GM18909 (cell line): ENCODE results near the gene RPL28.
A peak's percentile ranks its signal among the peaks of the same experiment; 100 is the strongest.
"Not testable (repeated sequence)": the region's sequence is repeated elsewhere in the genome, so short reads cannot be mapped to it uniquely, and the experiment has no call there.

Experiments
- ATAC-seq: cut with Tn5 transposase; IDR thresholded peaks from one replicate; pipeline ENCODE4 v1.9.1; 2021; ENCODE audit warnings: mild to moderate bottlenecking; ENCODE audit not compliant: unreplicated experiment, poor library complexity

The RPL28 gene

DNA sequence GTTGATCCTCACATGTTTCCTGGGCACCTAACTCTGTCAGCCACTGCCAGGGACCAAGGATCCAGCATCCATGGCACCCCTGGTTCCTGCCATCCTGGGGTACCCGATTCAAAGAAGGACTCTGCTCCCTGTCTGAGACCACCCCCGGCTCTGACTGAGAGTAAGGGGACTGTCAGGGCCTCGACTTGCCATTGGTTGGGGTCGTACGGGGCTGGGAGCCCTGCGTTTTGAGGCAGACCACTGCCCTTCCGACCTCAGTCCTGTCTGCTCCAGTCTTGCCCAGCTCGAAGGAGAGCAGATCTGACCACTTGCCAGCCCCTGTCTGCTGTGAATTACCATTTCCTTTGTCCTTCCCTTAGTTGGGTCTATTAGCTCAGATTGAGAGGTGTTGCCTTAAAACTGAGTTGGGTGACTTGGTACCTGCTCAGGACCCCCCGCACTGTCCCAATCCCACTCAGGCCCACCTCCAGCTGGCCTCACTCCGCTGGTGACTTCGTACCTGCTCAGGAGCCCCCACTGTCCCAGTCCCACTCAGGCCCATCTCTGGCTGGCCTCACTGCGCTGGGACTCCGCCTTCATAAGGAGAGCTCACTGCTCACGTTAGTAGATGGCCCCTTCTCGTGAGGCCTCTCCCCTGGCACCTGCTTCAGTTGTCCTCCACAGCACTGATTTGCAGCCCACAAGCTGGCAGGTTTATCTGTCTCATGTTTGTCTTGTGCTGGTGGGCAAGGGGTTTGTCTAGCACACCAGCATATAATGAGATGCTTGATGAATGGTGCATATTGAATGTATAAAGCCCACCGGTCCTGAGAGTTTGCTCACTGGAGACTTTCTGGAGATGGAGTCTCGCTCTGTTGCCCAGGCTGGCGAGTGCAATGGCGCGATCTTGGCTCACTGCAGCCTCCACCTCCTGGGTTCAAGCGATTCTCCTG is 3.9 kb downstream of the RPL28 start:
- ATAC-seq, result no peak

DNA sequence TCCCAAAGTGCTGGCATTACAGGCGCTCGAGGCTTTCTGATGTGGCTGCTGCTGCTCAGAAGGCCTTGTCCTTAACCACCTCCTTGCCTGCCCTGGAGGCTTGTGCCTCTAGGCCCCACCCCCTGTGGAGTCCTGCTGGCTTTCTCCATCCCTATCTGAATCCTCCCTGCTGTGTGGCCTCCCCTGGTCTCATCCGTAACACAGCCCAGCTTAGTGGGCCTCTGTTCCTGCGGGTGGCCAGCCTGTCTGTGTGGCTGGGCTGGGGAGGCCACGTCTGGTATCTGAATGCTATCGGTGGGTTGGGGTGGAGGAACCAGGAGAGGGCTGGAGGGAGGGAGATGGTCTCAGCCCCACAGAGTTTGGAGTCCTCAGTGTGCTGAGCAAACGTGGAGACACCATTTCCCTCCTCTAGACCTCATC is 4.7 kb downstream of the RPL28 start:
- ATAC-seq, result no peak

DNA sequence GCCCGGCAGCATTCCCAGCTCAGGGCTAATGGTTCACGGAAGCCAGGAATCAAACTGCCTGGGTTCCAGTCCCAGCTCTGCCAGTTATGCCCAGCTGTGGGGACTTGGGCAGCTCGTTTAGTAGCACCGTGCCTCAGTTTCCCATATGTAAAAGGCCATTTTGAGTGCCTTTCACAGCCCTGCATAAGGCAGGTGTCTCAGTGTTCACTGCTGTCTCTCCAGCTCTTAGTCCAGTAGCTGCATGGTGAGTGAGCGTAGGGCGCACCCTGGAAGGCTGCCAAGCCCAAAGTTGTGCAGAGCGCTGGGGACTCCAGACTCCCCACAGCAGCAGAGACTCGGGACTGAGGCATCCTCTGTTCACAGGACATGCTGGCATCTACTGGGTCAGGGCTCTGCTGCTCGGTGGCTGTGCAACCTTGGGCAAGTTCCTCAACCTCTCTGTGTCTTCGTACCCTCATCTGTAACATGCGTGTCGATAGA is 5.5 kb downstream of the RPL28 start:
- ATAC-seq, result no peak

DNA sequence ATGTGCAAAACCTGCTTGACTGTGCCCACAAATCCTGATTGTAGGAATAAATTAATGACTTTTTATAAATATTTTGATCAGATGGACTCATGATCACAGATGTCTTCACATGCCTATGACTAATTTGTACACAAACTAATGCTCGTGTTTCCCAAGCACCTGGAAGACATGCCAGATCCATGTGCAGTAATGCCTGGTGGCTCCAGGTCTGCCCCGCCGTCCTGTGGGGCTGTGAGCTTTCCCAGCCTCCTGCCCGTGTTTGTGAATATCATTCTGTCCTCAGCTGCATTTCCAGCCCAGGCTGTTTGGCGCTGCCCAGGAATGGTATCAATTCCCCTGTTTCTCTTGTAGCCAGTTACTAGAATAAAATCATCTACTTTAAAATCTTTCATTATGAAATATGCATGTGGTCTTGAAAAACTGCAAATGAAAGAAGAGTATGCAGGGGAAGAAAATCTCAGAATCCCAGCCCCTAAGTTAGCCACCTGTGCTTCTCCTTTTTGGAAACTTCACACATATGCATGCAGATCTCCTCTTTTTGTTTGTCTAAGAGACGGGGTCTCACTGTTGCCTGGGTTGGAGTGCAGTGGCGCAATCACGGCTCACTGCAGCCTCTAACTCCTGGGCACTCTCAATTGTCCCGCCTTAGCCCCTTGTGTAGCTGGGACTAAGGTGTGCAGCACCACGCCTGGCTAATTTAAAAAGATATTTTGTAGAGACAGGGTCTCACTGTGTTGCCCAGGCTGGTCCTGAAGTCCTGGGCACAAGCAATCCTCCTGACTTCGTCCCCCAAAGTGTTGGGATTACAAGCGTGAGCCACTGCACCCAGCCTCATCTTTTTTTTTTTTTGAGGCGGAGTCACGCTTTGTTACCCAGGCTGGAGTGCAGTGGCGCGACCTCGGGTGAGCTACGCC is 6.2 kb downstream of the RPL28 start:
- no peak for ATAC-seq

DNA sequence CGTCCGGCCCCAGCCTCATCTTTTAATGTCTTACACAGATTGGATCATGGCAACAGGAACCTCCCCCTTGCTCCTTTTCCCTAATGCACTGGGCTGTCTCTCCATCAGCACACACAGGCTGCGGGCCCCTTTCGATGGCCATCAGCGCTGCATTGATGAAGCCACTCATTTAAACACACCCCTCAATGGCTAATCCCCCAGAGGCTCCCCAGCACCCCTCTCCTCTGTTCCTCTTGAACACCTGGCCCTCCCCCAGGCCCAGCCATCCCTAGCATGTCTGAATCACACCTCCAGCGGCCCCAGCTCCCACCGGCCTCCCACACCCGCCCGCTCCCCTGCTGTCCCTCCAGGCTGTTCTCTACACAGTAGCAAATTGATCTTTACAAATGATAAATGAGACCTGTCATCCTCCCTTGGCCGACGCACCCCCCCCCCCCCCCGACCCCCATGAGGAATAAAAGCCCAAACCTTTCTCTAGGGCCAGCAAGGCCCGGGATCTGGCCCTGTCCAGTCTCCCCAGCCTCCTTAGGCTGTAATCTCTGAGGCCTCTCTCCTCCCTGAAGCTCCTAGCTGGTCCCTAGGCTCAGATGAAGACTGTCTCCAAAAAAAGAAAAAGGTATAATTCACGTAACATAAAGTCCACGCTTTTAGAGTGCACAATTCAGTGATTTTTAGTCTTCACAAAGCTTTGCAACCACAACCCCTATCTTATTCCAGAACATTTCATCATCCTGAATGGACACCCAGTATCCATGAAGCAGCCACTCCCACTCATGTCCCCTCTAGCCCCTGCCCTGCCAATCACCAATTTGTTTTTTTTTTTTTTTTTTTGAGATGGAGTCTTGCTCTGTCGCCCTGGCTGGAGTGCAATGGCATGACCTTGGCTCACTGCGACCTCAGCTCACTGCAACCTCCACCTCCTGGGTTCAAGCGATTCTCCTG is 7.4 kb downstream of the RPL28 start:
- no peak for ATAC-seq

DNA sequence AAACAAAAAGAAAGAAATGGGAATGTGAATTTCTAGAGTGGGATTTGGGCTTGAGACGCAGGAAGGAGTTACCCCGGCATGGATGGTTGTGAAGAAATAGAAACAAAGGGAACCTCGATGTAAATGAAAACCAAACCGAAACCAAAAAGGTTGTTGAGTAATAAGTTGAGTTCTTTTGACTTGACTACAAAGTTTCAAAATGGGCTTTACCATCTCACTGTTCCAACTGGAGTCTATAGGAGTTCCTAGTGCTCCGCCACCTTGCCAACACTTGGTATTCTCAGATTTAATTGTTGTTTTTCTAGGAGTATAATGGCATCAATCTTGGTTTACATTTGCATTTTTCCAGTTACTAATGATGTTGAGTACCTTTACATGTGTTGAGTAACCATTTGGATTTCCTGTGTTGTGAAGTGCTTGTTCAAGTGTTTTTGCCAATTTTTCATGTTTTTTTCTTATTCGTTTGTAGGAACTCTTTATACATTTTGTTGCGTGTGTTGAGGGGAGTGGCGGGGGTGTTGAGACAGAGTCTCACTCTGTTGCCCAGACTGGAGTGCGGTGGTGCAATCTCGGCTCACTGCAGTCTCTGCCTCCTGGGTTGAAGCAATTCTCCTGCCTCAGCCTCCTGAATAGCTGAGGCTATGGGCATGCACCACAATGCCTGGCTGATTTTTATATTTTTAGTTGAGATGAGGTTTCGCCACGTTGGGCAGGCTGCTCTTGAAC is 12.6 kb downstream of the RPL28 start:
- ATAC-seq, result no peak

DNA sequence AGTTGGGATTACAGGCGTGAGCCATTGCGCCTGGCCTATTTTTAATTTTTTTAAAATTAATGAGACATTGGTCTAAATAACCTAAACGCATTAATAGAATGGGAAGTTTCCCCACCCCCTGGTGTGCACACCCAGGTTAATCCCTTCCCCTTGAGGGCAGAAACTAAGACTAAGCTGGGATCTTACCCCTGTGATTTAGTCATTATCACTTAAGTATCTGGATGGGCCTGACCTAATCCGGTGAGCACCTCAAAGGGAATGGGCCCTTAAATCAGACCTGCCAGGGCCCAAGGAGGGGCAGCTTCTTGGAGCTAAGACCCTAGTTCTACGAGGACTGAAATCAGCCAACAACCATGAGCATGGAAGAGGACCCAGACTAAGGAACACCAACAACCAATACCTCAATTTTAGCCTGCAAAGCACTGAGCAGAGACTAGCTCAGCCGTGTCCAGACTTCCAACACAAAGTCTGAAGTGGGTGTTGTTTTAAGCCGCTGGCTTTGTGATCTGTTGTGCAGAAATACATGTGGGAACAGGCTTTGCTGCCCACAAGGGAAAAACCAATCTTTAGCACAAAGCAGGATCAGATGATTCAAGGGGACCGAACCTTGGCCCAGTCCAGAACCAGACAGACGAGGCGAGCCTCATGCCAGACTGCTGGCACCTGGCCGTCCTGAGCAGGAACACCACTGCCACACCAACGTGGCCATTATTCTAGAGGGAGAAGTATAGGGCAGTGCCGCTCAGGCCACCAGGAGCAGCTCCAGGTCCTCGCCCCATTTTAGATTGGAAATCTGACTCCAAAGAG is 14.8 kb downstream of the RPL28 start:
- no peak for ATAC-seq

DNA sequence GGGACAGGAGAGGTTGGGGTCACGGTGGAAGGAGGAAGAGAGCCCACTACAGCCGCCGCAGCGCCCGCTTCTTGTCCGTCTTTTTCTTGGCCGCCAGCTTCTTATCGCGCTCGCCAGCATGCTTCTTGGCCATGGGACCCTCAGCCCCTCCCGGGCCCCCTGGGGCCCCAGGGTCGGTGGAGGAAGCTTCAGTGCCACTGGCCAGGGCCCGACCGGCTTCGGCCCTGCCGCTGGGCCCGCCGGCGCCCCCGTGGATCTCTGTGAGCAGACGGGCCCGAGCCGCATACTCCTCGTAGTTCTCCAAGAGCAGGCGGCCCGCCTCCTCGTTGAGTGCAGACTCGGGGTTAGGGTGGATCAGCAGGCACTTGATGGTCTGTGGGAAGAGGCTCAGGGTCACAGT is 15.7 kb downstream of the RPL28 start:
- not testable (repeated sequence) for ATAC-seq

DNA sequence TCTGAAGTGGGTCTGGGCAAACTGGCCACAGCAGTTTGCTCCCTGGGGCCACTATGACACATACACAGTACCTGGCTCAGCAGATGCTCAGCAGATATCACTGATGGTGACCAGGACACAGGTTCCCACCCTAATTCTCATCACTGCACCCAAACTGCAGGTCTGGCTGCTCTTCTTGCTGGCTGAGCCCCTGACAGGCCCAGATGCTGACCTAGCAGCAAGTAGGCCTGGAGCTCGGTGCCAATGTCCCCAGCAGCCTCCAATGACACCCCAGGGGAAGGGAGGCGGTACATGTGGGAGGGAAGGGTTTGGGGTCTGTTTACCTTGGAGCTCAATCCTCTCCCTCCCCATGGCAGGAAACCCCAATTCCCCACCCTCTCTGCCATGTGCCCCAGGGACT is 16.8 kb downstream of the RPL28 start:
- no peak for ATAC-seq

DNA sequence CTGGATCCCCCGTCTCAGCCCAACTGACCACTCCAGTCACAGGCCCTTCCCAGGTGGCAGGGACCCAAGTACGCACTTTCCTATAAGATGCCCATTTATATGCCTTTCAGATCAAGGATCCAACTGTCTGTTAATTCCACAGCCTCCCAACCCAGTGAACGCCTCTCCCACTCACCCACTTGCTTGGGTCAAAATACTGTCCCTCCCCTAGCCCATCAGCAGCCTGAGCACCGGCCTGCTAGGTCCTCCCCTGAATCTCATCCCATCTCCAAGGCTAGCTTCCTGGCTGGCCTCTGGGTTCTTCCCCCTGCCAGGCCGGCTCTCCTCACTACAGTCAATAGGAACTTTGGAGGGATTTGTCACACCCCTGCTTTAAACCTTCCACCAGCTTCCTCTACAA is 19.9 kb downstream of the RPL28 start:
- no peak for ATAC-seq

DNA sequence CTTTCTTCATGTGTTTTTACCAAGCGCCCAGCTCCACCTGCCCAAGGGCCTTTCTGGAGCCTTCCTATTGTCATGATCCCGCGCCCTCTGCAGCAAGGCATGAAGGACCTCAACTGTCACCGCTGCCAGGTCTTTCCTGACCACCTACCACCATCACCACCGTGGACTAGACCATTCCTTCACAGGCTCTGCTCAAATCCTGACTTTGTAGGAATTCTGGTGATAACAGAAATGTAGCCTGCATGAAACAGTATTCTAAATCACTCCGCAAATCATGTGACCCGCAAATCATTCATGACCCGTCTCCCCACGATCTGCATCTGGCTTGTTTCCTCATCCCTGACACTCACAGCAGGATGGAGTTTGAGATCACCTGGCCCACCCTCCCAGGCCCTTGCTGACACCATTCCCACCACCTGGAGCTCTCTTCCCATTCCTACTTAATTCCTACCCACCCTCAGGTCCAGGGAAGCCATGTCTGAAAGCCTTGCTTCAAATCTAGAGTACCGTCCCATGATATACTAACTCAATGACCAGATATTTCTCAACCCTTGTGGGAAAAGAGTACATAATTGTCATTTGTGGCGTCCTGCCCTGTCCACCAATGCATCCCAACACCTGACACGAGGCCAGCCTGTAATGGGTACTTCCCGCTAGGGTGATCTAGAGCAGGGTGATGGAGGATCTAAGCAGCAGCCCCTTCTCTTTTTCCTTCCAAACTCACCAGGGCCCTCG is 20.5 kb downstream of the RPL28 start:
- no peak for ATAC-seq

DNA sequence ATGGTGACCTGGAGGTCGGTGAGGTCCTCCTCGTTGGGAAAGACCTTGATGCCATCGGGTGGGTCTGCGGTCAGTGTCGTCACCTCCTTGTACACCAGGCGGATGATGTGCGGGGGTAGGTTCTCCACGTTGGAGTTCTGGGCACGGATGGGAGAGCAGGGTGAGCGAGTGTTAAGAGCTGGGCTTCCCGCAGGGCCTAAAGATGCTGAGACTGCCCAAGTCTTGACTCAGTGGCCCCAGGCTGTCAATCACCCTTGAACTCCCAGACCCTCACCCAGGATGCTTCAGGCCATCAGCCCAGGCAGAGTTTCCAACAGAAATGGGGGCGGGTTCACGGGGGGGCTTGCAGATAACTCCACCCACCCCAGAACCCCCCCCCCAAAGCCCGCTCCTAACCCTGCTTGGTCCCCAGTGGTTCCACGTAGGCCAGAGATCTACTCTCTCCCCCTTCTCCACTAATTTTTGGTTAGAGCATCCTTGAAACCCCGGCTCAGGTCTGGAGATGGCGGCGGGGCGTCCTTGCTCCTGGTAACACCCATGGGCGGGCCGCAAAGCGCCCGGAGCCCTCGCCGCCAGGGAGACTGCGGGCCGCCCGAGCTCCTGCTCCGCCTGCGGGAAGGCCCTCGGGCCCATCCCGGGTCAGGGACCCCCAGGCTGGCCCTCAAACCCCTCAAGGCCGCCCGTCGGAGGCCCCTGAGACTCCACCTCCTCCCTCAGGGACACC is 21.3 kb downstream of the RPL28 start:
- no peak for ATAC-seq

DNA sequence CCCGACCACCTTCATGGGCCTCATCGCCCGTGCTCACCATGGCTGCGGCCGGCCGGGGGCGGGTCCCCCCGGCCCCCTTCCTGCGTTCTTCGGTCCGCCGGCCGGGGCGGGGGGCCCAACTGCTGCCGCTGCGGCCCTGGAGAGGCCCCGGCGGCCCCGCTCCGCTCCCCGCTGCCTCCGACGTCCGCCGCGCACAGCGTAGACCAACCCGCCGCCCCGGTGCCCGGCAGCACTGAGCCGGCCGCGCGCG is 21.7 kb downstream of the RPL28 start, which contains the start of gene UBE2S:
Gene UBE2S (minus strand): TSS at position 239 of the 250 bp plus-strand sequence. CDS start 199 bp downstream, at position 40.
- ATAC-seq, result peak; percentile 34

DNA sequence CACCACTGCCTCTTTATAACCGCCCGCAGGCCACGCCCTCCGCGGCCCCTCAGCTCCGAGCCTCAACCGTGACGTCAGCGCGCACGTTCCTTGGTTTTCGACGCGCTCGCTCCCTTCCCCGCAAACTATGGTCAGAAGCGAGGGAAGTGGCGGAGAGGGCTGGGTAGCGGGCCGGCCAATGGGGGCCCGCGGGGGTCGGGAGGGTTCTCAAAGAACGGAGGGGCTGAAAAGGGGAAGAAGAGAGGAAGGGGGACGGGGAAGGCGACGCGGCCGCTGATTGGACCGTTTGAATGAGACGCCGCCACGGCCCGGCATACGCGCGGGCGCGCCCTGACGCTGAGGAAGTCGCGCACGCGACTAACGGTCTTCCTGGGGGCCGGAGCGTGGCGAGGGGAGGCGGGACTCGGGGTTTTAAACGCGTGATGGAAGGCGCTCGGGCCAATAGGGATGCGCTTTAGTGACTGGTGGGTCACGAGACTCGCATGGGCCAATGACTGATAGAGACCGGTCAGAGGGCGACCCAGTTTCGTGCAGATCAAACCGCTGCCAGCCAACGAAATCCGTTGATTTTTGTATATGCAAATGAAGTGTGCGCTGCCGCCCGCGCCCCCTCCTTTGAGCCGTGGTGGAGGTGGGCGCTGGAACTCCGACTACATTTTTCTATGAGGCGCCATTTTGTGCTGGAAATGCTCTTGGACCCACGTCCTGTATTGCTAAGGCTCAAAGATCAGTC is 22.2 kb downstream of the RPL28 start:
- peak; percentile 87 for ATAC-seq

DNA sequence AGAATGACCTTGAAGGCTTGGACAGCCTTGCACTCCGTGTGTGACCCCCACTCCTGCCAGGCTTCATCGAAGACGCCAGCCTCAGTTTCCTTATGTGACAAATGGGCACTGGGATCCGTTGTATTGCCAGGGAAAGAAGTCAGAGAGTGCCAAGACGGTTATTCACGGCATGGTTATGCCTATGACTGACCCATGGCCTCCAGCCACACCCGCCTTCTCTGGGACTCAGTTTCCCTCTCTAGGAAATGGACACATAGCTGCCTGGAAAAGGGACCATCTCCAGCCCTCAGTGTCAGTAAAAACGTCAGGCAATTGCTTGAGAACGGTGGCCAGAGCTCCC is 22.8 kb downstream of the RPL28 start:
- ATAC-seq, result no peak

DNA sequence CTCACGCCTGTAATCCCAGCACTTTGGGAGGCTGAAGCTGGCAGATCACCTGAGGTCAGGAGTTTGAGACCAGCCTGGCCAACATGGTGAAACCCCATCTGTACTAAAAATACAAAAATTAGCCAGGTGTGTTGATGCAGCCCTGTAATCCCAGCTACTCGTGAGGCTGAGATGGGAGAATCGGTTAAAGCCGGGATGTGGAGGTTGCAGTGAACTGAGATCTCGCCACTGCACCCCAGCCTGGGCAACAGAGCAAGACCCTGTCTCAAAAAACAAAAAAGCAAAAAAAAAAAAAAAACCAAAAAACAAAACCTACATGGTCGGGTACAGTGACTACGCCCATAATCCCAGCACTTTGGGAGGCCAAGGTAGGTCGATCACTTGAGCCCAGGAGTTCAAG is 23.4 kb downstream of the RPL28 start:
- not testable (repeated sequence) for ATAC-seq

DNA sequence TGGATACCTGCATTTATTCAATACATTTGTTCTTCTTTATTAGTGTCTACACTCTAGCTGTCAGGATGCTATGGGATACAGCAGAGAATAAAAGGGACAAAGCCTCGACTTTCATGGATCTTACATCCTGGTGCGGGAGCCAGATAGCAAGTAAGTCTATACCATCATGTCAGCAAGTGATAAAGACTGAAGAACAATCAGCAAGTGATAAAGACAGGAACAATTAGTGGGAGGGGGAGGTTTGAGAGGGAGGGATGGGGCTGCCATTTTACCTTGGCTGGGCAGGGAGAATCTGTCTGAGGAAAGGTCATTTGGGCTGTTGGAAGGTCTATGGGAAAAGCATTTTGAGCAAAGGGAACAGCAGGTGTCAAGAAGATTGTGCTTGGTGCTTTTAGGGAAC is 24.4 kb downstream of the RPL28 start:
- ATAC-seq, result no peak
